Uterus (tissue), 2 donors: ENCODE results near the gene ALOX15B.

Experiments
- POLR2A ChIP-seq, 2 donors: fragments of 450-650 bp; IDR thresholded peaks; one replicate each; pipeline ENCODE4 v1.6.1; 2016; ENCODE audit warnings: antibody characterized with exemption in 2 of 2, mild to moderate bottlenecking in 1 of 2, moderate library complexity in 1 of 2
- TF ChIP-seq, protein P1 (sequence below), 4 experiments: fragments of 200-600 bp in 2 of 4; fragments of 450-650 bp in 2 of 4; sonication (generic) in 2 of 4; IDR thresholded peaks; one replicate each; pipeline ENCODE4 v1.5.1; 2016 to 2019; ENCODE audit warnings: antibody characterized with exemption in 4 of 4, mild to moderate bottlenecking in 2 of 4, moderate library complexity in 1 of 4

DNA sequence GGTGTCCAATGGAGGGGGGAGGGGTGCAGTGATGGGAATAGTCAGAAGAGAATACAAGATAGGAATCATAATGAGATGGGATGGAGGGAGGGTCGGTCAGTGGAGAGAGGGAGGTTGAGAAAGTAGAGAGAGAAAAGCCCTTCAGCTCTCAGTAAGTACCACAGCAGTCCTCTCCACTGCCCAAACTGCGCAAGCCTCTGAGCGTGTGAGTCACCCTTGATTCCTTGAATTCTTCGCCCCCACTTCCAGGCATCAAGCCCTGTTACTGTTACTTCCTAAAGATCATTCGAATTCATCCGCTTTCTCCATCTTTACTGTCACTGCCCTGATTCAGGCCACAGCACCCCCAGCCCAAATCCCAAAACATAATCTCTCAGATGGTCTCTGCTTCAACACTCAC is 34.0 kb upstream of the ALOX15B start:
- TF ChIP-seq, protein P1, sequence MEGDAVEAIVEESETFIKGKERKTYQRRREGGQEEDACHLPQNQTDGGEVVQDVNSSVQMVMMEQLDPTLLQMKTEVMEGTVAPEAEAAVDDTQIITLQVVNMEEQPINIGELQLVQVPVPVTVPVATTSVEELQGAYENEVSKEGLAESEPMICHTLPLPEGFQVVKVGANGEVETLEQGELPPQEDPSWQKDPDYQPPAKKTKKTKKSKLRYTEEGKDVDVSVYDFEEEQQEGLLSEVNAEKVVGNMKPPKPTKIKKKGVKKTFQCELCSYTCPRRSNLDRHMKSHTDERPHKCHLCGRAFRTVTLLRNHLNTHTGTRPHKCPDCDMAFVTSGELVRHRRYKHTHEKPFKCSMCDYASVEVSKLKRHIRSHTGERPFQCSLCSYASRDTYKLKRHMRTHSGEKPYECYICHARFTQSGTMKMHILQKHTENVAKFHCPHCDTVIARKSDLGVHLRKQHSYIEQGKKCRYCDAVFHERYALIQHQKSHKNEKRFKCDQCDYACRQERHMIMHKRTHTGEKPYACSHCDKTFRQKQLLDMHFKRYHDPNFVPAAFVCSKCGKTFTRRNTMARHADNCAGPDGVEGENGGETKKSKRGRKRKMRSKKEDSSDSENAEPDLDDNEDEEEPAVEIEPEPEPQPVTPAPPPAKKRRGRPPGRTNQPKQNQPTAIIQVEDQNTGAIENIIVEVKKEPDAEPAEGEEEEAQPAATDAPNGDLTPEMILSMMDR (IDR thresholded peaks at IDR 0.05) = no peak
- no peak for TF ChIP-seq POLR2A (IDR thresholded peaks at IDR 0.05)
